ENCODE data around the gene CNTNAP1.
"Not testable (repeated sequence)": the region's sequence is repeated elsewhere in the genome, so short reads cannot be mapped to it uniquely, and the experiment has no call there.

Gene CNTNAP1

DNA sequence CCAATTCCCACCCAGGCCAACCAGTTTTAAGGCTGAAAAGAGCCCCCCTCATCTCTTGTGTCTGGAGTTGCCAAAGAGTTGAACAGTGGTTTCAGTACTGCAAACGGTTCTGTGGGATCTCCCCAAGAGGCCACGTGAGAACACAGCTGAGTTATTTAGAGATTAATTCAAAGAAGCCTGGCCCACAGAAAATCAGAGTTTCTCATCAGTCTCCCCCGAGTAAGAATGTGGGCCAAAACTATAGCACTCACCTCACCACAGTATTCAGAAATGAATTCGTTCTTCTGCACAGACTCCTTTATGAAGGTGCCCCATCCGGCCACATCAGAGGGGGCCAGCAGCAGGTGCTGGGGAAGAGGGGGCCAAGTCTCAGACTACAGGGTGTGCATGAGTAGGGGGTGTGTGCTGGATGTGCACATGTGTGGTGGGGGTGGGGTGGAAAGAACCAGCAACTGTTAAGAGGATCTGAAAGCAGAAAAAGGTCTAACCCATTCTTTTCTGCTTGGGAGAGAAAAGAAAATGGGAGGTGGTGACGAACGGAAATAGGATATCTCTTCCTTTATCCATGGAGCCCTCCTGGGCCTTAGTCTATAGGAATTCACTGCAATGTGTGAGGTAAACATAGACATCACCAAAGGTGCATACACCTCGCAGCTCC lies 22.6 kb downstream of the CNTNAP1 start:
- peaks cover 14% of the 10 kb centered on the region for H3K4me1 Mint-ChIP-seq (ENCODE audit: low read depth)

DNA sequence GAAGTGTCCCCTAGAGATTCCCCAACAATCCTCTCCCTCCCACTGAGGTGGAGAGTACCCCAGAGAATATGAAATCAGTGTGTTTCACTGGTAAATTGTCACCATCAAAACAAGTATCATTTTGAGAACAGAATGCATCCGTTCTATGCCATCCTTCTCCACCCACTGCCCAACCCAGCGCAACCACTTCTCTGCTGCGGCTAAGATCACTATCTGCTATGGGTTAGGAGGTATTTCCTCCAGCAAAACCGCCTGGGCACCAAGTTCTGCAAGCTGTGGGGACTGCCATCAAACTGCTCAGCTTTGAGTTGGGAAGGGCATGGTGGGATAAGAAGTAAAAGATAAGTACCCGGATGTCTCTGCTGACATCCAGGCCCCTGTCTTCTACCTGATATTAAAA lies 24.4 kb downstream of the CNTNAP1 start:
- Mint-ChIP-seq H3K9me3 (no peaks in the 10 kb centered on the region), H3K4me3 (no peak overlapping the region), H3K27ac (no peak overlapping the region), H3K27me3 (ENCODE audit: low read depth) (no peaks in the 10 kb centered on the region), H3K36me3 (ENCODE audit: low read depth) (peaks cover 65% of the 10 kb centered on the region), H3K4me1 (ENCODE audit: low read depth) (peaks cover 14% of the 10 kb centered on the region)
- DNase-seq (ENCODE audit: low spot score): peak; percentile 49

More for the DNA sequence above, 22.6 kb downstream of the CNTNAP1 start:
- Mint-ChIP-seq H3K9me3 (no peaks in the 10 kb centered on the region), H3K36me3 (ENCODE audit: low read depth) (peaks cover 64% of the 10 kb centered on the region), H3K4me3 (no peak overlapping the region), H3K27ac (no peak overlapping the region), H3K27me3 (ENCODE audit: low read depth) (no peaks in the 10 kb centered on the region)
- peak; percentile 48 for DNase-seq (ENCODE audit: low spot score)

DNA sequence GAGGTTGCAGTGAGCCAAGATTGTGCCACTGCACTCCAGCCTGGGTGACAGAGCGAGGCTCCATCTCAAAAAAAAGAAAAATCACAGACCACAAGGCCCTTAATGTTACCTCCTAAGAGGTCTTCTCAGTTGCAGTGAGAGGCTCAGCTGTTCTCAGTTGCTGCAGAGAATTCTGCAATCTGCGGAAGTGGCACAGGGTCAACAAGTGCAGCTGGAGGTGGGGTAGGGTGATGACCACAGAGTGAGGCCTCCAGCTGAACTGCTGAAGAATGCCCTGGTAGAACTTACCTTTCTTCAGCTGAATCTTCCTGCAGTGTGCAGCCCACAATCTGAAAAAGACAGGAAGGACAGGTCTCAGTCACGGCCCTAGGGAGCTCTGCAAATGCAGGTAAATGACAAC lies 26.3 kb downstream of the CNTNAP1 start:
- H3K9me3 Mint-ChIP-seq: no peaks in the 10 kb centered on the region
- H3K27me3 Mint-ChIP-seq (ENCODE audit: low read depth): no peaks in the 10 kb centered on the region
- H3K4me1 Mint-ChIP-seq (ENCODE audit: low read depth): peaks cover 14% of the 10 kb centered on the region
- H3K27ac Mint-ChIP-seq: no peak overlapping the region
- DNase-seq (ENCODE audit: low spot score): no peak
- peaks cover 61% of the 10 kb centered on the region for H3K36me3 Mint-ChIP-seq (ENCODE audit: low read depth)
- H3K4me3 Mint-ChIP-seq: no peak overlapping the region

GRCh38 chr17:42709561-42709960 lies 27.2 kb downstream of the CNTNAP1 start:
- Mint-ChIP-seq H3K27ac (no peak overlapping the region), H3K36me3 (ENCODE audit: low read depth) (peaks cover 62% of the 10 kb centered on the region), H3K27me3 (ENCODE audit: low read depth) (no peaks in the 10 kb centered on the region), H3K4me3 (no peak overlapping the region), H3K4me1 (ENCODE audit: low read depth) (peaks cover 14% of the 10 kb centered on the region), H3K9me3 (no peaks in the 10 kb centered on the region)
- DNase-seq (ENCODE audit: low spot score): no peak

DNA sequence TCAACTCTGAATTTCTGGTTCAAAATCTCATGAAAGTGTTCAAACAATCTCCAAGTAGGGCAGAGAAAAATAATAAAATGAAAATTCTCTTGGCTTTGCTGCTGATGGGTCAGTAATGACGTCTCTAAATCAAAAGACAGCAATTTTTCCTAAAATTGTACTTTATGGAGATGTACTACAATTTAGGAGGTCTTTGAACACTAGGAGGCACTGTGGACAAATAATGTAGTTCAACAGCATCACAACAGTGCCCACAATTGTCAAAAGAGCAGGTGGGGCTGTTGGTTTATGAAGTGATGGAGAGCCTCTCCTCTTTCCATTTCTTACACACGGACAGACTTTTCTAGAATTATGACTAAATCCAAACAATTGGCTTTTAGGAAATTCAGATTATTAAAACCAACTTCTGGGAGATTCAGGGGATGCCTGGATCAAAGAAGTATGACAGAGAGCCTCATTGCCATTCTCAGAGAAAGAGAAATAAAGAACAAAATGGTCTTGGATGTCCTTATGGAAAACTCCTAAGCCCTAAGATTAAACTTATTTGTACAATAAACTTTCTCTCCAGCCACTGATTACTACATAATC lies 38.8 kb downstream of the CNTNAP1 start:
- Mint-ChIP-seq H3K4me1 (ENCODE audit: low read depth) (no peaks in the 10 kb centered on the region), H3K9me3 (no peaks in the 10 kb centered on the region), H3K27me3 (ENCODE audit: low read depth) (no peaks in the 10 kb centered on the region), H3K36me3 (ENCODE audit: low read depth) (peaks cover 46% of the 10 kb centered on the region), H3K4me3 (no peak overlapping the region), H3K27ac (no peak overlapping the region)
- no peak for DNase-seq (ENCODE audit: low spot score)

- no peaks in the 10 kb centered on the region for H3K9me3 Mint-ChIP-seq
- H3K4me1 Mint-ChIP-seq (ENCODE audit: low read depth): no peaks in the 10 kb centered on the region
- no peaks in the 10 kb centered on the region for H3K27me3 Mint-ChIP-seq (ENCODE audit: low read depth)
- DNase-seq (ENCODE audit: low spot score): no peak
- H3K4me3 Mint-ChIP-seq: no peak overlapping the region
- H3K27ac Mint-ChIP-seq: no peak overlapping the region
- H3K36me3 Mint-ChIP-seq (ENCODE audit: low read depth): peaks cover 30% of the 10 kb centered on the region
Measured at GRCh38 chr17:42723636-42724035, 41.3 kb downstream of the CNTNAP1 start.

- H3K36me3 Mint-ChIP-seq (ENCODE audit: low read depth): peaks cover 28% of the 10 kb centered on the region
- no peak overlapping the region for H3K4me3 Mint-ChIP-seq
- H3K27me3 Mint-ChIP-seq (ENCODE audit: low read depth): no peaks in the 10 kb centered on the region
- no peak for DNase-seq (ENCODE audit: low spot score)
- no peaks in the 10 kb centered on the region for H3K9me3 Mint-ChIP-seq
- H3K27ac Mint-ChIP-seq: no peak overlapping the region
- H3K4me1 Mint-ChIP-seq (ENCODE audit: low read depth): no peaks in the 10 kb centered on the region
Measured at GRCh38 chr17:42725143-42725542, 42.8 kb downstream of the CNTNAP1 start.

GRCh38 chr17:42740699-42741098 lies 58.4 kb downstream of the CNTNAP1 start:
- Mint-ChIP-seq H3K27ac (no peak overlapping the region), H3K4me3 (no peak overlapping the region), H3K9me3 (peaks cover 5% of the 10 kb centered on the region), H3K27me3 (ENCODE audit: low read depth) (peaks cover 2% of the 10 kb centered on the region), H3K4me1 (ENCODE audit: low read depth) (peaks cover 14% of the 10 kb centered on the region), H3K36me3 (ENCODE audit: low read depth) (peaks cover 2% of the 10 kb centered on the region)
- no peak for DNase-seq (ENCODE audit: low spot score)

DNA sequence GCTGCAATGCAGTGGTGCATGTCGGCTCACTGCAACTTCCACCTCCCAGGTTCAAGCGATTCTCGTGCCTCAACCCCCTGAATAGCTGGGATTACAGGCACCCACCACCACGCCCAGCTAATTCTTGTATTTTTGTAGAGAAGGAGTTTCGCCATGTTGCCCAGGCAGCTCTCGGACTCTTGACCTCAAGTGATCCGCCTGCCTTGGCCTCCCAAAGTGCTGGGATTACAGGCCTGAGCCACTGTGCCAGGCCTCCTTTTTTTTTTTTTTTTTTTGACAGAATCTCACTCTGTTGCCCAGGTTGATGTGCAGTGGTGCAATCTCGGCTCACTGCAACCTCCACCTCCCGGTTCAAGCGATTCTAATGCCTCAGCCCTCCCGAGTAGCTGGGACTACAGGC lies 60.6 kb downstream of the CNTNAP1 start:
- H3K36me3 Mint-ChIP-seq (ENCODE audit: low read depth); H3K4me3 Mint-ChIP-seq; H3K27ac Mint-ChIP-seq; H3K9me3 Mint-ChIP-seq; DNase-seq (ENCODE audit: low spot score): not testable (repeated sequence)
- peaks cover 16% of the 10 kb centered on the region for H3K27me3 Mint-ChIP-seq (ENCODE audit: low read depth)
- H3K4me1 Mint-ChIP-seq (ENCODE audit: low read depth): peaks cover 14% of the 10 kb centered on the region

- H3K4me1 Mint-ChIP-seq (ENCODE audit: low read depth): peaks cover 14% of the 10 kb centered on the region
- peak overlapping the region; percentile 94 for H3K4me3 Mint-ChIP-seq
- H3K27ac Mint-ChIP-seq: peak overlapping the region; percentile 93
- peaks cover 2% of the 10 kb centered on the region for H3K36me3 Mint-ChIP-seq (ENCODE audit: low read depth)
- peaks cover 5% of the 10 kb centered on the region for H3K9me3 Mint-ChIP-seq
- peaks cover 19% of the 10 kb centered on the region for H3K27me3 Mint-ChIP-seq (ENCODE audit: low read depth)
- no peak for DNase-seq (ENCODE audit: low spot score)
Measured at GRCh38 chr17:42743595-42744282, 61.4 kb downstream of the CNTNAP1 start.

DNA sequence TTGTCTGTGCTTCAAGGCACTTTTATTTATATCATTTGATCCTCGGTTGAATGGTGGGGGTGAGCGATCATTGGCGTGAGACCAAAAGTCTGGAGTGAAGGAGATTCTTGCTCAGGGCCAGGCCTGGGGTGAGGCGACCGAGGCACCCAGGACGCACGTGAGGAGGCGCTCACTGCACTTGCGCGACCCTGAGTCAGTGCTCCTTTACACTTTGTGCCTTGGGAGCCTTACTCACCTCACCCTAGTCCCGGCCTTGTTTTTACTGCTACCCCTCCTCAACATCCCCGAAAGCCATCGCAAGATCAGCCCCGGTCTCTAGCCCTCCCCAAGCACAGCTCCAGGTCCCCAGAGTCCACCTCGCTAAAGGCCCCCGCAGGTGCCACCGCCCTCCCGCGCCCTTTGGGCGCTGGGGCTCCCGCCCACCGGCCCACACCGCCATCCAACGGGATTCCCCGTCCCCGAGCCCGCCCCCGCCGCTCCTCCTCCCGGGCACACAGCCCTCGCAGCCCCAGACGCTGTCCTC lies 62.0 kb downstream of the CNTNAP1 start:
- peaks cover 25% of the 10 kb centered on the region for H3K27me3 Mint-ChIP-seq (ENCODE audit: low read depth)
- peaks cover 14% of the 10 kb centered on the region for H3K4me1 Mint-ChIP-seq (ENCODE audit: low read depth)
- peak overlapping the region; percentile 93 for H3K27ac Mint-ChIP-seq
- DNase-seq (ENCODE audit: low spot score): peak; percentile 72
- peaks cover 2% of the 10 kb centered on the region for H3K36me3 Mint-ChIP-seq (ENCODE audit: low read depth)
- H3K4me3 Mint-ChIP-seq: peak overlapping the region; percentile 94
- H3K9me3 Mint-ChIP-seq: peaks cover 5% of the 10 kb centered on the region

GRCh38 chr17:42744806-42745617 lies 62.7 kb downstream of the CNTNAP1 start, which contains the start of gene EZH1:
TSS of gene EZH1 (minus strand) at chr17:42745040. CDS start at chr17:42728941, 16,099 bp downstream.
- peaks cover 5% of the 10 kb centered on the region for H3K9me3 Mint-ChIP-seq
- H3K27me3 Mint-ChIP-seq (ENCODE audit: low read depth): peaks cover 28% of the 10 kb centered on the region
- peaks cover 14% of the 10 kb centered on the region for H3K4me1 Mint-ChIP-seq (ENCODE audit: low read depth)
- peaks cover 2% of the 10 kb centered on the region for H3K36me3 Mint-ChIP-seq (ENCODE audit: low read depth)
- peak within 1 kb of the TSS; percentile 93 for H3K27ac Mint-ChIP-seq
- DNase-seq (ENCODE audit: low spot score): peak; percentile 94
- peak within 1 kb of the TSS; percentile 94 for H3K4me3 Mint-ChIP-seq

DNA sequence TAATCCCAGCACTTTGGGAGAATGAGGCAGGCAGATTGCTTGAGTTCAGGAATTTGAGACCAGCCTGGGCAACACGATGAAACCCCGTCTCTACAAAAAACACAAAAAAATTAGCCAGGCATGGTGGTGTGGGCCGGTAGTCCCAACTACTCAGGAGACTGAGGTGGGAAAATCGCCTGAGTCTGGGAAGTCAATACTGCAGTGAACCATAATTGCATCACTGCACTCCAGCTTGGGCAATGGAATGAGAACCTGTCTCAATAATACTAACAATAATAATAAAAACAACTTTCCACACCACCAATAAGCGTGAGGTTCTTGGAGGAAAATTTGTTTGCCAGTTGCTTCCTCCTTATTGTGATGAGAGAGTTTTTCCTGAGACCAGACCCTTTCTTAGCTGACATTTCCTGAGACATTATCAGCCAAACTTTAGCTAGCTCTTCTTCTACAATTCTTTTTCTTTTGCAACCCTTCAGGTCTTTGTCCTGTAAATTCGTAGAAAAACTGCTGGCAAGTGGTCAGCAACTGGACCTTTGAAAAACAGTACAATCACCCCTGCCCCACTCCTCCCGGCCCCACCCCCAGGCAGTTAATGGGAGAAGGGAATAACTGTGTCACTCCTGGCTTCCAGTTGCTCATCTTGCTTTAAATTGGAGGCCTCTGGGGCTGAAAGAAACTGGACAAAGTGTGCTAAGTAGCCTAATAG lies 66.0 kb downstream of the CNTNAP1 start:
- Mint-ChIP-seq H3K4me3 (no peak overlapping the region), H3K36me3 (ENCODE audit: low read depth) (peaks cover 2% of the 10 kb centered on the region), H3K27me3 (ENCODE audit: low read depth) (peaks cover 49% of the 10 kb centered on the region), H3K27ac (no peak overlapping the region), H3K4me1 (ENCODE audit: low read depth) (peaks cover 14% of the 10 kb centered on the region), H3K9me3 (peaks cover 5% of the 10 kb centered on the region)
- no peak for DNase-seq (ENCODE audit: low spot score)

Measured in T-helper 2 cell treated with Interferon-gamma antibody and Interleukin-4, amounts not matched to agents 5 μg/mL and 100 μg/mL, for 36 hours (primary cell).